HG03521 (cell line): ENCODE measurements around the gene NBAS.
"Not testable (repeated sequence)": the region's sequence is repeated elsewhere in the genome, so short reads cannot be mapped to it uniquely, and the experiment has no call there.

Experiments
- ATAC-seq: cut with Tn5 transposase; IDR thresholded peaks from one replicate; pipeline ENCODE4 v1.9.1; 2021; ENCODE audit warnings: mild to moderate bottlenecking, moderate library complexity; ENCODE audit not compliant: unreplicated experiment

Gene NBAS

GRCh38 chr2:15429032-15429431, 132.1 kb downstream of the NBAS start:
- no peak for ATAC-seq

- ATAC-seq = no peak
These were observed 133.1 kb downstream of the NBAS start for GRCh38 chr2:15427987-15428386.

GRCh38 chr2:15426606-15427005, 134.5 kb downstream of the NBAS start:
- no peak for ATAC-seq

GRCh38 chr2:15425712-15426111, 135.4 kb downstream of the NBAS start:
- ATAC-seq = no peak

GRCh38 chr2:15421753-15422152, 139.4 kb downstream of the NBAS start:
- no peak for ATAC-seq

- no peak for ATAC-seq
These were observed 145.4 kb downstream of the NBAS start for GRCh38 chr2:15415748-15416147.

GRCh38 chr2:15412779-15413178, 148.4 kb downstream of the NBAS start:
- no peak for ATAC-seq

GRCh38 chr2:15412309-15412708, 148.8 kb downstream of the NBAS start:
- ATAC-seq = no peak

GRCh38 chr2:15410884-15411283, 150.2 kb downstream of the NBAS start:
- ATAC-seq = no peak

- ATAC-seq = no peak
These were observed 152.4 kb downstream of the NBAS start for GRCh38 chr2:15408759-15409158.

- ATAC-seq = no peak
These were observed 153.5 kb downstream of the NBAS start for GRCh38 chr2:15407666-15408065.

- not testable (repeated sequence) for ATAC-seq
These were observed 156.6 kb downstream of the NBAS start for GRCh38 chr2:15404511-15404910.

GRCh38 chr2:15400240-15400826, 160.8 kb downstream of the NBAS start:
- ATAC-seq = no peak

GRCh38 chr2:15399241-15399640, 161.9 kb downstream of the NBAS start:
- no peak for ATAC-seq

- no peak for ATAC-seq
These were observed 169.4 kb downstream of the NBAS start for GRCh38 chr2:15391751-15392150.

- ATAC-seq = no peak
These were observed 171.2 kb downstream of the NBAS start for GRCh38 chr2:15389895-15390294.

- no peak for ATAC-seq
These were observed 171.8 kb downstream of the NBAS start for GRCh38 chr2:15389326-15389700.

GRCh38 chr2:15388406-15389325, 172.5 kb downstream of the NBAS start:
- ATAC-seq = no peak

- ATAC-seq = no peak
These were observed 175.9 kb downstream of the NBAS start for GRCh38 chr2:15385184-15385583.

GRCh38 chr2:15383695-15384350, 177.3 kb downstream of the NBAS start:
- no peak for ATAC-seq

GRCh38 chr2:15378148-15378908, 182.8 kb downstream of the NBAS start:
- peak; percentile 78 for ATAC-seq
